ENCODE data around the gene THSD7B. TPM values are rescaled to one million over a fixed set of nuclear protein-coding genes. Genes with fewer than 3 reads are reported as not detected.
A peak's percentile ranks its signal among the peaks of the same experiment; 100 is the strongest.

THSD7B gene
- total and polyA plus RNA-seq, 2 experiments from 2014 or later, result 0.86 to 3.8 TPM

GRCh38 chr2:137172162-137172561 is 406.8 kb downstream of the THSD7B start (continued):
- TF ChIP-seq, protein P1, sequence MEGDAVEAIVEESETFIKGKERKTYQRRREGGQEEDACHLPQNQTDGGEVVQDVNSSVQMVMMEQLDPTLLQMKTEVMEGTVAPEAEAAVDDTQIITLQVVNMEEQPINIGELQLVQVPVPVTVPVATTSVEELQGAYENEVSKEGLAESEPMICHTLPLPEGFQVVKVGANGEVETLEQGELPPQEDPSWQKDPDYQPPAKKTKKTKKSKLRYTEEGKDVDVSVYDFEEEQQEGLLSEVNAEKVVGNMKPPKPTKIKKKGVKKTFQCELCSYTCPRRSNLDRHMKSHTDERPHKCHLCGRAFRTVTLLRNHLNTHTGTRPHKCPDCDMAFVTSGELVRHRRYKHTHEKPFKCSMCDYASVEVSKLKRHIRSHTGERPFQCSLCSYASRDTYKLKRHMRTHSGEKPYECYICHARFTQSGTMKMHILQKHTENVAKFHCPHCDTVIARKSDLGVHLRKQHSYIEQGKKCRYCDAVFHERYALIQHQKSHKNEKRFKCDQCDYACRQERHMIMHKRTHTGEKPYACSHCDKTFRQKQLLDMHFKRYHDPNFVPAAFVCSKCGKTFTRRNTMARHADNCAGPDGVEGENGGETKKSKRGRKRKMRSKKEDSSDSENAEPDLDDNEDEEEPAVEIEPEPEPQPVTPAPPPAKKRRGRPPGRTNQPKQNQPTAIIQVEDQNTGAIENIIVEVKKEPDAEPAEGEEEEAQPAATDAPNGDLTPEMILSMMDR (conservative IDR thresholded peaks at IDR 0.05; ENCODE audit: low read depth in 2 of 2), result no peak
- TF ChIP-seq CREB1 (CRISPR knock-in tag; IDR thresholded peaks at IDR 0.05; ENCODE audit: low read depth), result no peak
- TF ChIP-seq, protein P2, sequence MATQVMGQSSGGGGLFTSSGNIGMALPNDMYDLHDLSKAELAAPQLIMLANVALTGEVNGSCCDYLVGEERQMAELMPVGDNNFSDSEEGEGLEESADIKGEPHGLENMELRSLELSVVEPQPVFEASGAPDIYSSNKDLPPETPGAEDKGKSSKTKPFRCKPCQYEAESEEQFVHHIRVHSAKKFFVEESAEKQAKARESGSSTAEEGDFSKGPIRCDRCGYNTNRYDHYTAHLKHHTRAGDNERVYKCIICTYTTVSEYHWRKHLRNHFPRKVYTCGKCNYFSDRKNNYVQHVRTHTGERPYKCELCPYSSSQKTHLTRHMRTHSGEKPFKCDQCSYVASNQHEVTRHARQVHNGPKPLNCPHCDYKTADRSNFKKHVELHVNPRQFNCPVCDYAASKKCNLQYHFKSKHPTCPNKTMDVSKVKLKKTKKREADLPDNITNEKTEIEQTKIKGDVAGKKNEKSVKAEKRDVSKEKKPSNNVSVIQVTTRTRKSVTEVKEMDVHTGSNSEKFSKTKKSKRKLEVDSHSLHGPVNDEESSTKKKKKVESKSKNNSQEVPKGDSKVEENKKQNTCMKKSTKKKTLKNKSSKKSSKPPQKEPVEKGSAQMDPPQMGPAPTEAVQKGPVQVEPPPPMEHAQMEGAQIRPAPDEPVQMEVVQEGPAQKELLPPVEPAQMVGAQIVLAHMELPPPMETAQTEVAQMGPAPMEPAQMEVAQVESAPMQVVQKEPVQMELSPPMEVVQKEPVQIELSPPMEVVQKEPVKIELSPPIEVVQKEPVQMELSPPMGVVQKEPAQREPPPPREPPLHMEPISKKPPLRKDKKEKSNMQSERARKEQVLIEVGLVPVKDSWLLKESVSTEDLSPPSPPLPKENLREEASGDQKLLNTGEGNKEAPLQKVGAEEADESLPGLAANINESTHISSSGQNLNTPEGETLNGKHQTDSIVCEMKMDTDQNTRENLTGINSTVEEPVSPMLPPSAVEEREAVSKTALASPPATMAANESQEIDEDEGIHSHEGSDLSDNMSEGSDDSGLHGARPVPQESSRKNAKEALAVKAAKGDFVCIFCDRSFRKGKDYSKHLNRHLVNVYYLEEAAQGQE (IDR thresholded peaks at IDR 0.05; ENCODE audit: unreplicated experiment), result no peak

DNA sequence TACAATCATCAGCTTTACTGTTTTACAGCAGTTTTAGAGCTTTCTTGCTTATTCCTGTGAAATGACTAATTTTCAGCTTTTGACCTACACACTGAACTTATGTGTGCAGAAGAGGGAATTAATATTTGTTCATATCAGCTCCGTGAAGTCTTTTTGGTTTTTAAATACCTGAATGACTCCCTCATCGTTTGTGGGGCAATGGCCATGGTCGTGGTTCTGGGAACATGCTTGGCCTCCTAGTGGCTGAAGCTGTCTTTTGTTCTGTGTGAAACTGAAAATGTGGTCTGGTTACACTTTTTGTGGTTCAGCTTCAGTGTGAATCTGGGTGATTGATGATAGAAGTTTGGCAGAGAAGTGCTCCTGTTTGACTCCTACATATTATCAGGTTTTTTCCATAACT is 408.1 kb downstream of the THSD7B start:
- peaks cover 1% of the 10 kb centered on the region for H3K27me3 Mint-ChIP-seq (ENCODE audit: insufficient read depth, low read depth, poor library complexity)
- H3K4me1 ChIP-seq (ENCODE audit: insufficient read depth), result peaks cover 10% of the 10 kb centered on the region
- H3K9me2 ChIP-seq (ENCODE audit: insufficient read depth), result no peaks in the 10 kb centered on the region; the same call in 1 of the 2 replicates
- TF ChIP-seq ZNF331 (CRISPR knock-in tag; IDR thresholded peaks at IDR 0.05; ENCODE audit: low read depth), result no peak
- TF ChIP-seq EZH2 (IDR thresholded peaks at IDR 0.05; ENCODE audit: low read depth, unreplicated experiment), result no peak
- TF ChIP-seq ZNF114 (CRISPR knock-in tag; IDR thresholded peaks at IDR 0.05), result no peak
- TF ChIP-seq, protein P2 (IDR thresholded peaks at IDR 0.05; ENCODE audit: unreplicated experiment), result no peak
- TF ChIP-seq EZH2phosphoT487 (IDR thresholded peaks at IDR 0.05; ENCODE audit: unreplicated experiment), result no peak
- TF ChIP-seq, protein P1 (conservative IDR thresholded peaks at IDR 0.05; ENCODE audit: low read depth in 2 of 2), result peak; percentile 59 to 61
- no peaks in the 10 kb centered on the region for H3K9me3 Mint-ChIP-seq
- H3K4me3 ChIP-seq, result no peak overlapping the region
- peaks cover 3% of the 10 kb centered on the region; the same call in 2 of the 3 replicates for H3K4me1 Mint-ChIP-seq
- peak overlapping the region; percentile 36; the same call in 1 of the 2 replicates for H3K27ac Mint-ChIP-seq
- no peak overlapping the region for H3K4me3 Mint-ChIP-seq
- no peaks in the 10 kb centered on the region for H3F3A ChIP-seq (replicated peaks; ENCODE audit: low read depth)
- no peaks in the 10 kb centered on the region for H3K36me3 ChIP-seq (ENCODE audit: insufficient read depth)
- no peaks in the 10 kb centered on the region for H3K27me3 ChIP-seq (ENCODE audit: insufficient read depth)
- peak; percentile 60 for DNase-seq (ENCODE audit: low spot score)
- no peaks in the 10 kb centered on the region for H3K36me3 Mint-ChIP-seq (ENCODE audit: low read depth)
- peak; percentile 62 for ATAC-seq
- H2AFZ ChIP-seq, result no peak overlapping the region
- no peak overlapping the region for H3K27ac ChIP-seq (ENCODE audit: low read depth)
- H3K79me2 ChIP-seq (replicated peaks; ENCODE audit: insufficient read depth), result no peaks in the 10 kb centered on the region
- no peak overlapping the region for H3K4me2 ChIP-seq
- H4K20me1 ChIP-seq (replicated peaks; ENCODE audit: insufficient read depth), result no peaks in the 10 kb centered on the region
